GM11168 (cell line): ENCODE measurements around the gene SYT9.
"Not testable (repeated sequence)": the region's sequence is repeated elsewhere in the genome, so short reads cannot be mapped to it uniquely, and the experiment has no call there.

Source experiments
- in situ Hi-C: fragments of 300-500 bp; cut with MboI; formaldehyde crosslinking; loops from one replicate; pipeline ENCODE4 v1.12.0; 2022; ENCODE audit warnings: low sequenced_read_pairs; ENCODE audit not compliant: unreplicated experiment

Gene SYT9

GRCh38 chr11:7492253-7492652 lies 240.5 kb downstream of the SYT9 start:
- in situ Hi-C loops, result no loop called here

DNA sequence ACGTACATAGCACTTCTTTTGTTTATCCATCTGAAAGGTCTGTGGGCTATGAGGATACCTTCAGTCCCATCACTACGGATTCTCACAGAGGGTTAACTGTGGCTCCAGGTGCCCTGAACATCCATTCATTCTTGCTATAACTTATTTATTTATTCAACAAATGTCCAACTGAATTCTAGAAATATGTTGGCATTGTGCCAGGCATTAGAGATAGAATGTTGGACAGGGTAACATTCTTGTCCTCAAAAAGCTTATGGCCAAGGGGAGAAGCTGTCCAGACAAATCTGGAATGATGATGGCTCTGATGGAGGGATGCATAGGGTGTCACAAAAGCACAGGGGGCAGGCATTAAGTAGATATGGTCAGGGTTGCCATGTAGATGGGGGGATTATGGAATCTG lies 242.0 kb downstream of the SYT9 start:
- in situ Hi-C loops, result no loop called here

GRCh38 chr11:7494086-7494745 lies 242.5 kb downstream of the SYT9 start:
- in situ Hi-C loops, result no loop called here

GRCh38 chr11:7495882-7496551 lies 244.3 kb downstream of the SYT9 start:
- in situ Hi-C loops, result no loop called here

DNA sequence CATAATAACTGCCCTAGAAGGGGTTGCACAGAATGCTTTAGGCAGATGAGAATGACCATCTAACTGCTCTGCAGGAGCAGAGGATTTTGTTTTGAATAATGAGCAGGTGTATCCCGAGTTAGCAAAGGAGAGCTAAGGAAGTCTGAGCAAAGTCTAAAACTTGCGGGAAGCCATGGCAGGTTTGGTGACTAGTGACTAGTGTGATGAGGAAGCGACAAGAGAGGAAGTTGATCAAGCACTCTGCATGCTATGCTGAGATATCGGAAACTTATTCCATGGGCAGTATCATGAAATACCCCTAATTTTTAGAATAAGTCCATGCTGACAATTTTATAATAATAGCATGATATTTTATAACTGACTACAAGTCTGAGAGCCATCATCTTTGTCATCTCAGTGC lies 246.5 kb downstream of the SYT9 start:
- in situ Hi-C loops, result no loop called here

- in situ Hi-C loops, result no loop called here
These were observed 247.4 kb downstream of the SYT9 start for GRCh38 chr11:7499081-7499480.

DNA sequence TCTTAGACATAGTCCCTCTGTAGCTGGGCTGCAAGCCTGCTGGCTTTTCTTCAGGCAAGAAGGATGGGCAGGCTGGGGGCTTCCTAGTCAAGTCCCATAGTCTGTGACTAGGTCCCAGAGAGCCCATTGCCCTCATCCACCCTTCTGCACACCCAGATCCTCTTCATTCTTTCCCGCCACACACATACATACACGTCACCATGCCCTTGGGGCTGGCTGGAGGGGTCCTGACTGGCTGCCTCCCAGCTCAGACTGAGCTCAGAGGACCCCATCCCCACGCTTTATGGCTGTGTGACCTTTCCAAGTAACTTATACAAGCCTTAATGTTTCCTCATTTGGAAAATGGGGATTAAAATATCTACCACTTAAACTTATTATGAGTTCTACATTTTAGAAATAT lies 248.5 kb downstream of the SYT9 start:
- in situ Hi-C loops, result no loop called here

- in situ Hi-C loops, result no loop called here
These were observed 249.5 kb downstream of the SYT9 start for GRCh38 chr11:7501251-7501650.

- in situ Hi-C loops, result no loop called here
These were observed 250.2 kb downstream of the SYT9 start for GRCh38 chr11:7501894-7502293.

DNA sequence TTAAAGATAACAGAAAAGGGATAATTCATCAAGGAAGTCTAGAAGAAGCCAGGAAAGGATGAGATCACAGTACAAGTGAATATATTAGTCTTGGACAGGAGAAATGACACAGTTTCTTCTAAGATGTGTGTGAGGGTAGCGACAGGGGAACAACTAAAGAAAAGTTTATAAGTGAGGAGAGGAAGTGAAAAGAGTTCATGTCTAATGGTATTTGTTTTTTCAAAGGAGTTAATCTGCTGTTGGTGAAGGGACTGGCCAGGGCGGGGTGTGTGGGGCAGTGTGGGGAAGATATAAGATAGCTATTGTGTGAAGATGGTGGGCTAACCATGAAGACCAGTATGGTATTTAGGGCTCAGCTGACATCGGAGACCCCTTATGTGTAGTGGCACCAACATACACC lies 254.5 kb downstream of the SYT9 start:
- in situ Hi-C loops, result no loop called here

DNA sequence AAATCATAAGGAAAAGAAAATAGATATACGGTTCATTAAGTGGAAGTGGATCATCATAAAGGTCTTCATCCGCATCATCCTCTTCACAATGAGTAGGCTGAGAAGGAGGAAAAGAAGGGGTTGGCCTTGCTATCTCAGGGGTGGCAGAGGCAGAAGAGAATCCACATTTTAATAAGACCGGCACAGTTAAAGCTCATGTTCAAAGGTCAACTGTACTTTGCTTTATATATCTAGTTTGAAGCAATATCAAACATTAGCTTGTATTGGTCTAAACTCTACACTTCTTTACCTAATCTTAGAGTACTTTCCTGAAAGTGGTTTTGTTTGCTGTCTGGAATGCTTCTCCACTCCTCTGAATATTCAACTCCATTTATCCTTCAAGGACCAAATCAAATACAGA lies 256.4 kb downstream of the SYT9 start:
- in situ Hi-C loops, result no loop called here

GRCh38 chr11:7509966-7510365 lies 258.3 kb downstream of the SYT9 start:
- in situ Hi-C loops, result no loop called here

- in situ Hi-C loops, result no loop called here
These were observed 259.7 kb downstream of the SYT9 start for GRCh38 chr11:7511401-7511800.

DNA sequence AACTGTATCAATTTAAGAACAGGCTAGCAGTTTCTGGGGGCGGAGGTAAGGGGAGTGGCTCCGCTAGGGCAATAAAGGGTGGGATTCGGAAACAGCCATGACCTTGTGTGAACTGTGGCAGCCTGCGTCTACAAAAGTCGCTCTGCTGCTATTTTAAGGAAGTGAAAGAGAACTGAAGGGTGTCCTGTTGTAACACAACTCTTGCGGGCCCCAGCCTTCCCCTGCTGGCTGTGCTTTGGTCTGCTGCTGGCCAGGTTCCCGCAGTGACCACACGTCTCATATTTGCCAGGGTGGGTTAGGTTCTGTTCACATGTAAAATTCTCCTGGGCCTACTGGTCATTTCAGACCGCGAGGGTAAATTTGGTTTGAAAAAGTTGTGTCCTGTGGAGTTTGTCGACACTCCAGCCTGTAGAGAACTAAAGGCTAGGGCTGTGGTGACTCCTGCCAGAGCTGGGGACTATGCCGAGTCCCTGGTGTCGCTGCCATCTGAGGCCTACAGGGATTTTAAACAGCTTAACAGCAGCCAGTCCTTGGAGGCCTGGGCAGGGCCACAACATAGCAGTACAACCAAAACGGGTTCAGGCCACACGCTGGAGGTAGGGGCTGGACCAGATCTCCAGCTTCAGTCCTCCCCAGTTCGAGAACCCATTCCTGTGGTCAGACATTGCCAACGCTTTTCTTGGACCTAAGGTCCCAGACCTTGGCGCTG lies 261.0 kb downstream of the SYT9 start:
- in situ Hi-C loops, result no loop called here

GRCh38 chr11:7513234-7514098 lies 261.8 kb downstream of the SYT9 start, which contains the start of gene PPFIBP2:
PPFIBP2 (plus strand) TSS chr11:7513999; CDS start chr11:7549476, 35,477 bp downstream.
- in situ Hi-C loops, result no loop called here

GRCh38 chr11:7514099-7514591 lies 262.4 kb downstream of the SYT9 start:
- in situ Hi-C loops, result no loop called here

DNA sequence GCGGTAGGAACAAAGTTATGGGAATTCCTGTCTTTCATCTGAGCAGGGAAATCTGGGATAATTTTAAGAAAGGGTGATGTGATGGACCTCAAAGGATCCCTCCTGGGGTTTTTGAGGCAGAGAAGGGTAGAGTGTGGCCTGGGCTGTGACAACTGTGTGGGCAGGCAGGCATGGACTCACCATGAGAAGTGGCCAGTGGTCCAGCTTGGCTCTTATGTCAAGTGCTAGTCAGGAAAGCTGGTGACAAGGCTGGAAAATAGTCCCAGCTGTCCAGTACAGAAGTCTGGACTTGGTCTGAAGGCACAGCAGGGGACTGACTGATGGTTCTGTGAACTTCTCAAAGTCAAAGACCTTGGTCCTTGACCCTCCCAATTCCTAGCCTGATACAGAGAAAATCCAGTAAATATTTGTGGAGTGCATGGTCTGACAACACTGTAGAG lies 263.8 kb downstream of the SYT9 start:
- in situ Hi-C loops, result no loop called here

DNA sequence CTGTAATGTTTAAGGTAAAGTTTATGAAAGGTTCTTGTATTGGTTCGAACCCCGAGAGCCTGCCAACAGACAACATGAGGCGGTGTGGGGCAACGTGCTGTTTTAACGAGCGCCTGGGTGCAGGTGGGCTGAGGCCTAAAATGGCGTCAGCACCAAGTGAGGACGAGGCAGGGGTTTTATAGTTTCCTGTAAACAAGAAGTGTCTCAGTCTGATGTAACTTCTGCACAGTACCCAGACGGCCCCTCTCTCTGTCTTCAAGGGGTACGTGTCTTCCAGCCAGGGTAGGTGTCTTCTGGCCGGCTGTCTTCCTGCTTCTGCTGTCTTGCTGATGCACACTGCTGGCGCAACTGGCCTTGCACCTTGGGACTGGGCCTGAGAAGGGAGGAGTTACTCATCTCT lies 264.8 kb downstream of the SYT9 start:
- in situ Hi-C loops, result no loop called here

GRCh38 chr11:7517743-7518142 lies 266.0 kb downstream of the SYT9 start:
- in situ Hi-C loops, result not testable (repeated sequence)
